IMR-90 (cell line): ENCODE measurements around the gene AKT3. TPM values are rescaled to one million over a fixed set of nuclear protein-coding genes. Genes with fewer than 3 reads are reported as not detected.

ENCODE experiments used
- ATAC-seq: fragments of 200-7000 bp; cut with Tn5 transposase; 2 replicates; pipeline ENCODE4 v1.9.1; 2020; ENCODE audit warnings: low read depth, mild to moderate bottlenecking, moderate library complexity
- BruUV-seq: library from RNA; stranded (reverse); fragments of 400-500 nt; replicated peaks from 2 replicates; lab custom pipeline; 2021; lab: Mats Ljungman, UMichigan
- CTCF ChIA-PET: fragments of 300-600 bp; formaldehyde crosslinking; extraction: SDS; loops from one replicate; lab custom pipeline; 2021; ENCODE audit warnings: antibody characterized with exemption; lab: Yijun Ruan, JAX
- POLR2A ChIA-PET: fragments of 300-600 bp; sonication (Branson Sonifier 250); formaldehyde crosslinking; loops from one replicate; lab custom pipeline; 2022; ENCODE audit warnings: antibody characterized with exemption; ENCODE audit not compliant: unreplicated experiment; lab: Charles Lee
- DNase-seq: peaks from one replicate; pipeline ENCODE4 v3.0.0; 2013
- H2AFZ ChIP-seq: replicated peaks from 2 replicates; pipeline ENCODE3; 2013; ENCODE audit warnings: low read length, mild to moderate bottlenecking; ENCODE audit not compliant: poor library complexity
- H2AK5ac ChIP-seq: 2 replicates; pipeline ENCODE4 v1.6.1; 2013; ENCODE audit warnings: low read depth, low read length, inconsistent platforms
- H2AK9ac ChIP-seq: replicated peaks from 2 replicates; pipeline ENCODE3; 2013; ENCODE audit warnings: mild to moderate bottlenecking, low read depth, low read length, moderate library complexity; ENCODE audit not compliant: poor library complexity
- H2BK120ac ChIP-seq: 2 replicates; pipeline ENCODE4 v1.6.1; 2013; ENCODE audit warnings: low read depth, low read length, inconsistent platforms
- H2BK15ac ChIP-seq: 3 replicates; pipeline ENCODE4 v1.6.1; 2013; ENCODE audit warnings: low read depth, low read length, inconsistent platforms
- H2BK20ac ChIP-seq: 2 replicates; pipeline ENCODE4 v1.6.1; 2013; ENCODE audit warnings: low read depth, mild to moderate bottlenecking, inconsistent platforms, low read length, moderate library complexity
- H2BK5ac ChIP-seq: 2 replicates; pipeline ENCODE4 v1.6.1; 2013; ENCODE audit warnings: mild to moderate bottlenecking, low read depth, low read length, inconsistent platforms; ENCODE audit not compliant: poor library complexity, severe bottlenecking
- H3K14ac ChIP-seq: replicated peaks from 2 replicates; pipeline ENCODE4 v1.6.1; 2013; ENCODE audit warnings: low read depth, low read length, inconsistent platforms
- H3K18ac ChIP-seq: 2 replicates; pipeline ENCODE4 v1.6.1; 2013; ENCODE audit warnings: low read depth, low read length, control low read depth
- H3K23ac ChIP-seq: 2 replicates; pipeline ENCODE4 v1.6.1; 2013; ENCODE audit warnings: low read depth, low read length, inconsistent platforms
- H3K27ac ChIP-seq: 2 replicates; pipeline ENCODE4 v1.5.1; 2013; ENCODE audit warnings: mild to moderate bottlenecking, control low read depth, low read length; ENCODE audit not compliant: insufficient read depth
- H3K27me3 ChIP-seq: 2 replicates; pipeline ENCODE4 v1.6.1; 2013; ENCODE audit warnings: low read length; ENCODE audit not compliant: control insufficient read depth, insufficient read depth
- H3K36me3 ChIP-seq: 2 replicates; pipeline ENCODE4 v1.6.1; 2013; ENCODE audit warnings: low read length, mixed read lengths; ENCODE audit not compliant: control insufficient read depth, insufficient read depth
- H3K4ac ChIP-seq: 2 replicates; pipeline ENCODE4 v1.6.1; 2013; ENCODE audit warnings: low read depth, low read length, inconsistent platforms
- H3K4me1 ChIP-seq: 2 replicates; pipeline ENCODE4 v1.6.1; 2013; ENCODE audit warnings: low read length, mixed read lengths; ENCODE audit not compliant: control insufficient read depth, insufficient read depth
- H3K4me2 ChIP-seq: 2 replicates; pipeline ENCODE4 v1.6.1; 2013; ENCODE audit warnings: low read depth, mild to moderate bottlenecking, control low read depth, low read length, moderate library complexity
- H3K4me3 ChIP-seq: 2 replicates; pipeline ENCODE4 v1.5.1; 2013; ENCODE audit warnings: low read depth, mild to moderate bottlenecking, control low read depth, low read length, moderate library complexity; ENCODE audit not compliant: insufficient read depth
- H3K56ac ChIP-seq: 2 replicates; pipeline ENCODE4 v1.6.1; 2013; ENCODE audit warnings: low read length, inconsistent platforms; ENCODE audit not compliant: insufficient read depth; ENCODE audit errors: extremely low read depth
- H3K79me1 ChIP-seq, 2 experiments: 2 replicates each; pipeline ENCODE4 v1.6.1; 2013; ENCODE audit warnings: low read length in 2 of 2, inconsistent platforms in 1 of 2, low read depth in 1 of 2
- H3K9ac ChIP-seq: 2 replicates; pipeline ENCODE4 v1.6.1; 2013; ENCODE audit warnings: low read depth, low read length, control low read depth
- H3K9me1 ChIP-seq: 2 replicates; pipeline ENCODE4 v1.6.1; 2013; ENCODE audit warnings: low read length, inconsistent platforms; ENCODE audit not compliant: insufficient read depth
- H3K9me3 ChIP-seq: 2 replicates; pipeline ENCODE4 v1.6.1; 2013; ENCODE audit warnings: low read length; ENCODE audit not compliant: control insufficient read depth, insufficient read depth
- H4K20me1 ChIP-seq: 2 replicates; pipeline ENCODE4 v1.6.1; 2013; ENCODE audit warnings: low read length, inconsistent platforms; ENCODE audit not compliant: insufficient read depth
- H4K5ac ChIP-seq: 2 replicates; pipeline ENCODE4 v1.6.1; 2013; ENCODE audit warnings: mild to moderate bottlenecking, low read depth, low read length, control low read depth
- H4K8ac ChIP-seq, 2 experiments: 2 replicates each; pipeline ENCODE4 v1.6.1; 2013; ENCODE audit warnings: low read depth in 2 of 2, low read length in 2 of 2, control low read depth in 1 of 2, inconsistent platforms in 1 of 2
- H4K91ac ChIP-seq: 2 replicates; pipeline ENCODE4 v1.6.1; 2013; ENCODE audit warnings: low read depth, low read length, inconsistent platforms; ENCODE audit not compliant: insufficient read depth
- BHLHE40 ChIP-seq: fragments of 150-350 bp; IDR thresholded peaks from 2 replicates; pipeline ENCODE4 v1.6.1; 2016; ENCODE audit warnings: mild to moderate bottlenecking, low read depth, low read length
- CEBPB ChIP-seq: IDR thresholded peaks from 2 replicates; pipeline ENCODE4 v1.6.1; 2012; ENCODE audit warnings: low read depth, low read length, improper control_type of control experiment
- CTCF ChIP-seq: conservative IDR thresholded peaks from 2 replicates; pipeline ENCODE4 v1.5.1; 2012; ENCODE audit warnings: mild to moderate bottlenecking, low read depth, low read length, improper control_type of control experiment
- ELK1 ChIP-seq: fragments of 150-350 bp; IDR thresholded peaks from 2 replicates; pipeline ENCODE4 v1.6.1; 2016; ENCODE audit warnings: low read depth, mild to moderate bottlenecking, low read length, moderate library complexity, borderline replicate concordance
- FOS ChIP-seq: fragments of 150-350 bp; IDR thresholded peaks from 2 replicates; pipeline ENCODE4 v1.6.1; 2016; ENCODE audit warnings: low read depth, low read length
- MAFK ChIP-seq: IDR thresholded peaks from 2 replicates; pipeline ENCODE4 v1.6.1; 2012; ENCODE audit warnings: low read depth, low read length, improper control_type of control experiment
- MAZ ChIP-seq: IDR thresholded peaks from 2 replicates; pipeline ENCODE4 v1.6.1; 2012; ENCODE audit warnings: low read depth, mild to moderate bottlenecking, low read length, improper control_type of control experiment, moderate library complexity, borderline replicate concordance
- MXI1 ChIP-seq: IDR thresholded peaks from 2 replicates; pipeline ENCODE4 v1.6.1; 2012; ENCODE audit warnings: low read depth, mild to moderate bottlenecking, low read length, moderate library complexity, borderline replicate concordance
- NFE2L2 ChIP-seq: fragments of 150-350 bp; IDR thresholded peaks from 2 replicates; pipeline ENCODE4 v1.6.1; 2016; ENCODE audit warnings: low read depth, mild to moderate bottlenecking, low read length
- POLR2A ChIP-seq: IDR thresholded peaks from 2 replicates; pipeline ENCODE4 v1.6.1; 2012; ENCODE audit warnings: mild to moderate bottlenecking, low read depth, low read length
- RAD21 ChIP-seq: IDR thresholded peaks from 2 replicates; pipeline ENCODE4 v1.6.1; 2012; ENCODE audit warnings: low read length, improper control_type of control experiment
- RCOR1 ChIP-seq: IDR thresholded peaks from 2 replicates; pipeline ENCODE4 v1.6.1; 2012; ENCODE audit warnings: mild to moderate bottlenecking, low read length, improper control_type of control experiment; ENCODE audit not compliant: insufficient replicate concordance
- SMC3 ChIP-seq: fragments of 150-350 bp; IDR thresholded peaks from 2 replicates; pipeline ENCODE4 v1.6.1; 2016; ENCODE audit warnings: low read depth, mild to moderate bottlenecking, antibody characterized with exemption, low read length, moderate library complexity
- USF2 ChIP-seq: fragments of 150-350 bp; IDR thresholded peaks from 2 replicates; pipeline ENCODE4 v1.6.1; 2017; ENCODE audit warnings: mild to moderate bottlenecking, antibody characterized with exemption, low read length, low read depth
- WGBS, 2 experiments: methylation state at CpG; one replicate each; pipeline versions ENCODE4 v1.1.5 to v1.1.7; 2013; ENCODE audit warnings: missing lambda C conversion rate in 2 of 2; ENCODE audit not compliant: insufficient read length in 1 of 2; ENCODE audit errors: extremely low coverage in 2 of 2; 5-methylcytosine and 5-hydroxymethylcytosine counted together
- dilution Hi-C: fragments of 300-500 bp; cut with HindIII; formaldehyde crosslinking; loops from one replicate; pipeline ENCODE4 v1.14.3; 2018; ENCODE audit warnings: low sequenced_read_pairs; ENCODE audit not compliant: unreplicated experiment
- in situ Hi-C: fragments of 300-500 bp; cut with MboI; formaldehyde crosslinking; loops from 3 replicates; pipeline ENCODE4 v1.14.3; 2019; ENCODE audit warnings: low sequenced_read_pairs, inconsistent platforms, mixed read lengths
- intact Hi-C: fragments of 100-400 bp; cut with micrococcal nuclease; formaldehyde crosslinking; loops from 2 replicates; pipeline ENCODE4 v1.10.0; 2022
- polyA plus RNA-seq, 3 experiments: library from polyadenylated mRNA; depleted of rRNA; stranded (reverse); fragments of >200 nt; gene quantifications; 2 replicates each; pipeline ENCODE4 v1.2.3, GENCODE V29; 2012; ENCODE audit warnings: low replicate concordance in 1 of 3
- total RNA-seq: library from RNA; depleted of rRNA; stranded (reverse); fragments of >200 nt; gene quantifications from 2 replicates; pipeline ENCODE4 v1.2.3, GENCODE V29; 2012

Gene AKT3
- total and polyA plus RNA-seq, 2 of the 4 experiments (the other 2 are of a cell fraction): 15.2 to 19.4 TPM

- Histone ChIP-seq H2BK120ac (no peak overlapping the region), H3K9me3 (no peaks in the 10 kb centered on the region), H3K27me3 (no peaks in the 10 kb centered on the region), H2AK9ac (no peak overlapping the region), H3K4me2 (no peak overlapping the region), H3K9ac (no peak overlapping the region), H4K20me1 (no peaks in the 10 kb centered on the region; the same call in 1 of the 2 replicates), H4K8ac (no peak overlapping the region), H3K23ac (no peak overlapping the region), H2BK15ac (no peak overlapping the region), H3K79me1 (peaks cover 12 to 50% of the 10 kb centered on the region in 2 experiments), H2AFZ (no peak overlapping the region), H4K91ac (no peak overlapping the region), H3K4ac (no peak overlapping the region), H3K4me1 (peaks cover 11% of the 10 kb centered on the region), H3K9me1 (peaks cover 3% of the 10 kb centered on the region; the same call in 1 of the 2 replicates), H2AK5ac (no peak overlapping the region), H2BK5ac (no peak overlapping the region), H3K14ac (no peak overlapping the region), H3K27ac (no peak overlapping the region), H3K56ac (no peak overlapping the region), H3K4me3 (no peak overlapping the region), H2BK20ac (no peak overlapping the region), H4K5ac (no peak overlapping the region), H3K36me3 (no peaks in the 10 kb centered on the region), H3K18ac (no peak overlapping the region)
- intact Hi-C loops (no loop called here), dilution Hi-C loops (no loop called here), in situ Hi-C loops (loop anchor here (25.0 kb wide), 1 partner anchor 524 kb away; no protein-coding TSS in a partner anchor)
- BruUV-seq: no TSS peak
- ATAC-seq (no peak), DNase-seq (no peak)
- no CpG with 5 or more reads among the region's 1 CpG for WGBS, 2 experiments
- no peak for TF ChIP-seq NFE2L2
- no peak for TF ChIP-seq FOS
- no peak for TF ChIP-seq RCOR1
- TF ChIP-seq MAFK: no peak
- no peak for TF ChIP-seq MXI1
- TF ChIP-seq ELK1: no peak
- no peak for TF ChIP-seq CTCF
- no peak for TF ChIP-seq SMC3
- TF ChIP-seq USF2: no peak
- TF ChIP-seq MAZ: no peak
- no peak for TF ChIP-seq RAD21
- no peak for TF ChIP-seq POLR2A
- no peak for TF ChIP-seq CEBPB
- no peak for TF ChIP-seq BHLHE40
- ChIA-PET POLR2A (no interaction called here), CTCF (no interaction called here)
Measured at GRCh38 chr1:243738020-243738419, 112.0 kb downstream of the AKT3 start.
